Measurements from ENCODE around the gene TEAD4.

DNA sequence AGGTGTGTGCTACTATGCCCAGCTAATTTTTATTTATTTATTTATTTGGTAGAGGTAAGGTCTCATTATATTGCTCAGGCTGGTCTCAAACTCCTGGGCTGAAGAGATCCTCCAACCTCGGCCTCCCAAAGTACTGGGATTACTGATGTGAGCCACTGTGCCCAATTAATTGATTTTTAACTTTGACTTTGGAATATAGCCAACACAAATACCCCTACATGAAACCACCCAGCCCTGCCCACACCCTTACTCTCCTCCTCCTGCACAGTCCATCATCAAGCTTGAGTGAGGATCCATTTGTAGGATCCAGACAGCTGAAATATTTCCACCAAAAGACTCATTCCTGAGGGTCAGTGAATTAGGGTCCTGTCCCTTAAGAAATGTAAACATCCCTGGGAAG, 3.3 kb upstream of the TEAD4 start:
- no peak for TF ChIP-seq POLR2A (IDR thresholded peaks at IDR 0.05)
- TF ChIP-seq, protein P1, sequence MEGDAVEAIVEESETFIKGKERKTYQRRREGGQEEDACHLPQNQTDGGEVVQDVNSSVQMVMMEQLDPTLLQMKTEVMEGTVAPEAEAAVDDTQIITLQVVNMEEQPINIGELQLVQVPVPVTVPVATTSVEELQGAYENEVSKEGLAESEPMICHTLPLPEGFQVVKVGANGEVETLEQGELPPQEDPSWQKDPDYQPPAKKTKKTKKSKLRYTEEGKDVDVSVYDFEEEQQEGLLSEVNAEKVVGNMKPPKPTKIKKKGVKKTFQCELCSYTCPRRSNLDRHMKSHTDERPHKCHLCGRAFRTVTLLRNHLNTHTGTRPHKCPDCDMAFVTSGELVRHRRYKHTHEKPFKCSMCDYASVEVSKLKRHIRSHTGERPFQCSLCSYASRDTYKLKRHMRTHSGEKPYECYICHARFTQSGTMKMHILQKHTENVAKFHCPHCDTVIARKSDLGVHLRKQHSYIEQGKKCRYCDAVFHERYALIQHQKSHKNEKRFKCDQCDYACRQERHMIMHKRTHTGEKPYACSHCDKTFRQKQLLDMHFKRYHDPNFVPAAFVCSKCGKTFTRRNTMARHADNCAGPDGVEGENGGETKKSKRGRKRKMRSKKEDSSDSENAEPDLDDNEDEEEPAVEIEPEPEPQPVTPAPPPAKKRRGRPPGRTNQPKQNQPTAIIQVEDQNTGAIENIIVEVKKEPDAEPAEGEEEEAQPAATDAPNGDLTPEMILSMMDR (IDR thresholded peaks at IDR 0.05): no peak
